ENCODE data around the gene FGF11. TPM values are rescaled to one million over a fixed set of nuclear protein-coding genes. Genes with fewer than 3 reads are reported as not detected.

FGF11 gene
- total and polyA plus RNA-seq, 9 donors: 0.10 to 5.1 (median 0.61) TPM

DNA sequence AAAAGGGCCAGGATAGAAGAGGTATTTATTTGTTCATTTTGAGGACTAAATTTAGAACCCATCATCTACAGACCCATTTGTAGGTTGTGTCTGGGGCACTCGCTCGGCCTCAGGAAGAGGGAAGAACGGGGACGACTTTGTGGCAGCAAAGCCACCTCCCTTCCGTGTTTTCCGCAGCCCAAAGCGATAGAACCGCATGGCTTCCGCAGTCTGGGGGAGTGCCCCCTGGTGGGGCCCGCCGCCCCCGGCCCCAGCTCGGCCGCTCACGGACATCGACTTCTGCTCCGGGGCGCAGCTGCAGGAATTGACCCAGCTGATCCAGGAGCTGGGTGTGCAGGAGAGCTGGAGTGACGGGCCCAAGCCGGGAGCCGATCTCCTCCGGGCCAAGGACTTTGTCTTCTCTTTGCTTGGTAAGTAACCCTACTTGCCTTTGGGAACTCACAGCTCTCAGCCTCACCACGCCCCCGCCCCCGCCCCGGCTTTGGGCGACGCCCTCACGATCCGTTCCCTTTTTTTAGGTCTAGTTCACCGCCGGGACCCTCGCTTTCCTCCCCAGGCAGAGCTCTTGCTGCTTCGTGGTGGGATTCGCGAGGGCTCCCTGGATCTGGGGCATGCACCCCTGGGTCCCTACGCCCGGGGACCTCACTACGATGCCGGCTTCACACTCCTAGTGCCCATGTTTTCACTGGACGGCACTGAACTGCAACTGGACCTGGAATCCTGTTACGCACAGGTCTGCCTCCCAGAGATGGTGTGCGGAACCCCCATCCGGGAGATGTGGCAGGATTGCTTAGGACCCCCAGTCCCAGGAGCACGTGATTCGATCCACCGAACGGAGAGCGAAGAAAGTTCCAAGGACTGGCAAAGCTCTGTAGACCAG lies 3.4 kb upstream of the FGF11 start:
- Histone ChIP-seq H3K27ac (no peak overlapping the region), H3K36me3 (no peaks in the 10 kb centered on the region), H3K4me1 (ENCODE audit: insufficient read depth) (peaks cover 4% of the 10 kb centered on the region), H3K4me3 (peak overlapping the region; percentile 27), H3K27me3 (no peaks in the 10 kb centered on the region), H3K9me3 (no peaks in the 10 kb centered on the region)
- no peak for DNase-seq
- intact Hi-C loops (cut with DNase I): loop anchor here in 3 of 4 donors (2.0 to 10.0 kb wide), 2 partner anchors 81 kb away; partner anchors contain the start of genes TMEM95 (in 3 of the 3) and KCTD11 (in 2 of the 3)
- WGBS, 3 donors: 5 to 9% (median 6%) methylated on average over 42 to 49 of the region's 49 CpGs
- TF ChIP-seq EP300 (IDR thresholded peaks at IDR 0.05): no peak
- no peak for TF ChIP-seq POLR2A (IDR thresholded peaks at IDR 0.05)
- TF ChIP-seq CTCF (IDR thresholded peaks at IDR 0.05): no peak

DNA sequence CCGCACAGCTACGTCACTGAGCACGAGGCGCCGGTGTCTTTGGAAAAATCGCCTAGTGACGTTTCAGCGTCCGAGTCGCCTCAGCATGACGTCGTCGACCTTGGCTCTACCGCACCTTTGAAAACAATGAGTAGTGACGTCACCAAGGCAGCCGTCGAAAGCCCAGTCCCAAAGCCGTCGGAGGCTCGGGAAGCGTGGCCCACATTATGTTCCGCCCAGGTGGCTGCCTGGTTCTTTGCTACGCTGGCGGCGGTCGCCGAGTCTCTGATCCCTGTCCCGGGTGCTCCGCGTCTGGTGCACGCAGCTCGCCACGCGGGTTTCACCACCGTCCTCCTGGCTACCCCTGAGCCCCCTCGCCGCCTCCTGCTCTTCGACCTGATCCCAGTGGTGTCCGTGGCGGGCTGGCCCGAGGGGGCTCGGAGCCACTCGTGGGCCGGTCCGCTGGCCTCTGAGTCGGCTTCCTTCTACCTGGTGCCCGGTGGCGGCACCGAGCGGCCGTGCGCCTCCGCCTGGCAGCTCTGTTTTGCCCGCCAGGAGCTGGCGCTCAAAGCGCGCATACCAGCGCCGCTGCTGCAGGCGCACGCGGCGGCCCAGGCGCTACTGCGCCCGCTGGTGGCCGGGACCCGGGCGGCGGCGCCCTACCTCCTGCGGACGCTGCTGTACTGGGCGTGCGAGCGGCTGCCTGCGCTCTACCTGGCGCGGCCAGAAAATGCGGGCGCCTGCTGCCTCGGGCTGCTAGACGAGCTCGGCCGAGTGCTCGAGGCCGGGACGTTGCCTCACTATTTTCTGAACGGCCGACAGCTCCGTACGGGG lies 2.5 kb upstream of the FGF11 start:
- Histone ChIP-seq H3K27me3 (no peaks in the 10 kb centered on the region), H3K4me1 (ENCODE audit: insufficient read depth) (peaks cover 4% of the 10 kb centered on the region), H3K4me3 (peak overlapping the region; percentile 15), H3K27ac (no peak overlapping the region), H3K36me3 (no peaks in the 10 kb centered on the region), H3K9me3 (no peaks in the 10 kb centered on the region)
- DNase-seq: peak; percentile 65 to 85 (median 75)
- 1 to 6% (median 3%) methylated on average over 65 to 92 of the region's 92 CpGs for WGBS, 3 donors
- intact Hi-C loops (cut with DNase I): loop anchor here in 2 of 4 donors (10.0 kb wide), 1 partner anchor 82 kb away; the partner anchor contains the start of genes KCTD11 (in 2 of the 2) and TMEM95 (in 2 of the 2)
- TF ChIP-seq CTCF (IDR thresholded peaks at IDR 0.05): peak; percentile 68 to 95 (median 88)
- TF ChIP-seq POLR2A (IDR thresholded peaks at IDR 0.05): no peak

DNA sequence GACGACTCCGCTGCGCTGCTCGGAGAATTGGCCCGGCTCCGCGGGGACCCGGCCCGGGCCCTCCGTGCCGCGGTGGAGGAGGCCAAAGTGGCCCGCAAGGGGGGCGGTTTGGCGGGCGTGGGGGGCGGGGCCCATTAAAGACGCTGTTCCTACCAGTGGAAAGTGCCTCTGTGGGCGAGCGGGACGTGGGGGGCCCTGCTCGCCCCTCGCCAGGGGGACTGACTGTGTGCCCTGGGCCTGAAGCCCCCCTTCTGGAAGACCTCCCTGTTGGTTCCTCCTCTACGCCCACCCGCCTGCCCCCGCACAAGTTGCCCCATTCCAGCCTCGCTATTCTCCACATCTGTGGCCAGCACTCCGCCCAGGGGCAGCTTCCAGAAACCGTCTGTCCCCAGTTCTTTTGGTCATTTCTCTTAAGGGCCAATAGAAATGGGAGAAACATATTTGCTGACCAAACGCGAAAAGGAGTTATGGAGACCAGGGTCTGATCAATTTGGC lies 1.9 kb upstream of the FGF11 start:
- Histone ChIP-seq H3K27ac (no peak overlapping the region), H3K9me3 (no peaks in the 10 kb centered on the region)
- intact Hi-C loops (cut with DNase I): loop anchor here in 2 of 4 donors (10.0 kb wide), 1 partner anchor 83 kb away; the partner anchor contains the start of genes KCTD11 (in 2 of the 2) and TMEM95 (in 2 of the 2)

More for the DNA sequence above, 1.9 kb upstream of the FGF11 start:
- peaks cover 4% of the 10 kb centered on the region for H3K4me1 ChIP-seq (ENCODE audit: insufficient read depth)
- peak overlapping the region; percentile 9 for H3K4me3 ChIP-seq
- no peaks in the 10 kb centered on the region for H3K36me3 ChIP-seq
- no peaks in the 10 kb centered on the region for H3K27me3 ChIP-seq
- WGBS, 3 donors: 13 to 40% (median 22%) methylated on average over 14 to 31 of the region's 31 CpGs
- TF ChIP-seq CTCF (IDR thresholded peaks at IDR 0.05) (no peak), EP300 (IDR thresholded peaks at IDR 0.05) (no peak), POLR2A (IDR thresholded peaks at IDR 0.05) (no peak)
- DNase-seq: peak in 1 of 5 donors; percentile 55

Measured in ovary (tissue), 9 donors.